Aorta (tissue), 5 donors: ENCODE results near the gene ZNF318. TPM values are rescaled to one million over a fixed set of nuclear protein-coding genes. Genes with fewer than 3 reads are reported as not detected.
"Not testable (repeated sequence)": the region's sequence is repeated elsewhere in the genome, so short reads cannot be mapped to it uniquely, and the experiment has no call there.

Experiments
- ATAC-seq: fragments of 200-7000 bp; cut with Tn5 transposase; one replicate; pipeline ENCODE4 v1.9.1; 2022; ENCODE audit warnings: moderate library complexity; ENCODE audit not compliant: low FRiP score
- DNase-seq, 2 donors: peaks; one replicate each; pipeline ENCODE4 v3.0.0-alpha.2; 2020
- H3K27ac ChIP-seq, 2 donors: one replicate each; pipeline ENCODE4 v1.5.1; 2013; ENCODE audit warnings: low read length in 2 of 2, mild to moderate bottlenecking in 2 of 2, moderate library complexity in 2 of 2, control low read depth in 1 of 2, inconsistent platforms in 1 of 2, low read depth in 1 of 2
- H3K27me3 ChIP-seq, 2 donors: one replicate each; pipeline ENCODE4 v1.6.1; 2013; ENCODE audit warnings: control low read depth in 1 of 2, low read length in 1 of 2, mild to moderate bottlenecking in 1 of 2, moderate library complexity in 1 of 2; ENCODE audit not compliant: insufficient read depth in 2 of 2, control insufficient read depth in 1 of 2
- H3K36me3 ChIP-seq, 2 donors: one replicate each; pipeline ENCODE4 v1.6.1; 2013; ENCODE audit warnings: control low read depth in 1 of 2, low read length in 1 of 2, mild to moderate bottlenecking in 1 of 2; ENCODE audit not compliant: insufficient read depth in 2 of 2, control insufficient read depth in 1 of 2
- H3K4me1 ChIP-seq, 2 donors: one replicate each; pipeline ENCODE4 v1.6.1; 2013; ENCODE audit warnings: low read length in 2 of 2, control low read depth in 1 of 2, mild to moderate bottlenecking in 1 of 2, moderate library complexity in 1 of 2; ENCODE audit not compliant: insufficient read depth in 2 of 2, control insufficient read depth in 1 of 2
- H3K4me3 ChIP-seq, 2 donors: one replicate each; pipeline ENCODE4 v1.5.1; 2013; ENCODE audit warnings: low read length in 2 of 2, control low read depth in 1 of 2, mild to moderate bottlenecking in 1 of 2
- H3K9me3 ChIP-seq: one replicate; pipeline ENCODE4 v1.6.1; 2013; ENCODE audit warnings: mild to moderate bottlenecking, low read length; ENCODE audit not compliant: control insufficient read depth
- WGBS, 2 donors: extraction: QIAGEN DNeasy Blood & Tissue Kit; methylation state at CpG; one replicate each; pipeline ENCODE4 v1.1.7; 2013; 5-methylcytosine and 5-hydroxymethylcytosine counted together
- intact Hi-C, 2 donors: fragments of 100-400 bp; cut with DNase I; formaldehyde crosslinking; loops; one replicate each; pipeline versions ENCODE4 v1.14.2 to v1.15.0; 2022
- polyA plus RNA-seq, 2 donors: library from polyadenylated mRNA; stranded (reverse); fragments of 200-250 nt; gene quantifications; one replicate each; pipeline ENCODE4 v1.2.3, GENCODE V29; 2013
- total RNA-seq, 2 donors: library from RNA; stranded (reverse); fragmentation: NEBNext Ultra II Directional; extraction: Animal tissue kit (Norgen Biotek cat#: 25700); gene quantifications; one replicate each; pipeline ENCODE4 v1.2.1, GENCODE V29; 2021
- donor health status: healthy with polysubstance abuse.
- donor health status: Bipolar disorder and iron deficiency.
- donor health status: DM: no; HTN: no; CAD: no.
- donor health status: DM: no; HTN: no; CAD: no.
- donor health status: DM: yes; HTN: yes; CAD: no.

Gene ZNF318
- total and polyA plus RNA-seq, 4 donors: 2.6 to 21.3 (median 10.7) TPM

GRCh38 chr6:43393133-43393532 is 23.7 kb upstream of the ZNF318 start:
- not testable (repeated sequence) for H3K4me3 ChIP-seq, ATAC-seq, H3K27ac ChIP-seq

GRCh38 chr6:43391440-43392031 is 22.1 kb upstream of the ZNF318 start:
- no peaks in the 10 kb centered on the region for H3K9me3 ChIP-seq
- H3K27me3 ChIP-seq: no peaks in the 10 kb centered on the region
- ATAC-seq: no peak
- H3K4me1 ChIP-seq: no peaks in the 10 kb centered on the region
- WGBS, 2 donors: 54 to 59% methylated on average over 13 of the region's 13 CpGs
- DNase-seq: no peak
- no peak overlapping the region for H3K4me3 ChIP-seq
- intact Hi-C loops: loop anchor here in 1 of 2 donors (10.0 kb wide), 1 partner anchor 113 kb away; no protein-coding TSS in a partner anchor
- no peaks in the 10 kb centered on the region for H3K36me3 ChIP-seq
- H3K27ac ChIP-seq: no peak overlapping the region

More at GRCh38 chr6:43393133-43393532, 23.7 kb upstream of the ZNF318 start:
- H3K36me3 ChIP-seq, DNase-seq, H3K4me1 ChIP-seq, H3K9me3 ChIP-seq, H3K27me3 ChIP-seq: not testable (repeated sequence)
- WGBS, 2 donors: 72 to 77% methylated on average over 11 of the region's 11 CpGs
- intact Hi-C loops: loop anchor here in 1 of 2 donors (10.0 kb wide), 1 partner anchor 112 kb away; no protein-coding TSS in a partner anchor

- intact Hi-C loops: loop anchor here in 1 of 2 donors (10.0 kb wide), 1 partner anchor 114 kb away; no protein-coding TSS in a partner anchor
These were observed 21.4 kb upstream of the ZNF318 start for GRCh38 chr6:43390753-43391439.

GRCh38 chr6:43389730-43390295 is 20.4 kb upstream of the ZNF318 start:
- H3K27ac ChIP-seq: no peak overlapping the region
- no peak for DNase-seq
- intact Hi-C loops: loop anchor here in 1 of 2 donors (10.0 kb wide), 1 partner anchor 115 kb away; no protein-coding TSS in a partner anchor
- H3K9me3 ChIP-seq: no peaks in the 10 kb centered on the region
- H3K36me3 ChIP-seq: no peaks in the 10 kb centered on the region
- no peak overlapping the region for H3K4me3 ChIP-seq
- ATAC-seq: no peak
- H3K27me3 ChIP-seq: no peaks in the 10 kb centered on the region
- whole genome bisulfite sequencing, 2 donors: 90 to 91% methylated on average over 6 of the region's 6 CpGs
- H3K4me1 ChIP-seq: no peaks in the 10 kb centered on the region

More at GRCh38 chr6:43390753-43391439, 21.4 kb upstream of the ZNF318 start:
- not testable (repeated sequence) for H3K36me3 ChIP-seq, DNase-seq, H3K4me1 ChIP-seq, H3K4me3 ChIP-seq, H3K27me3 ChIP-seq, H3K27ac ChIP-seq, H3K9me3 ChIP-seq, ATAC-seq
- 81 to 89% methylated on average over 10 of the region's 10 CpGs for WGBS, 2 donors

GRCh38 chr6:43386492-43386891 is 17.0 kb upstream of the ZNF318 start:
- no peak for DNase-seq
- no peaks in the 10 kb centered on the region for H3K36me3 ChIP-seq
- no peak overlapping the region for H3K4me3 ChIP-seq
- H3K27me3 ChIP-seq: no peaks in the 10 kb centered on the region
- intact Hi-C loops: loop anchor here in 1 of 2 donors (2.0 kb wide), 1 partner anchor 120 kb away; no protein-coding TSS in a partner anchor
- no peaks in the 10 kb centered on the region for H3K9me3 ChIP-seq
- ATAC-seq: no peak
- no peaks in the 10 kb centered on the region for H3K4me1 ChIP-seq
- WGBS, 2 donors: 56 to 57% methylated on average over 1 of the region's 1 CpG
- H3K27ac ChIP-seq: no peak overlapping the region

- 68 to 74% methylated on average over 6 of the region's 6 CpGs for whole genome bisulfite sequencing, 2 donors
- Histone ChIP-seq H3K36me3 (no peaks in the 10 kb centered on the region), H3K27me3 (no peaks in the 10 kb centered on the region), H3K4me1 (no peaks in the 10 kb centered on the region), H3K4me3 (no peak overlapping the region), H3K27ac (no peak overlapping the region), H3K9me3 (no peaks in the 10 kb centered on the region)
- intact Hi-C loops: no loop called here
- no peak for DNase-seq
- no peak for ATAC-seq
These were observed 13.7 kb upstream of the ZNF318 start for GRCh38 chr6:43383021-43383667.

- DNase-seq, intact Hi-C loops, ATAC-seq: not testable (repeated sequence)
These were observed 11.4 kb upstream of the ZNF318 start for GRCh38 chr6:43380858-43381257.

GRCh38 chr6:43378631-43379030 is 9.2 kb upstream of the ZNF318 start:
- intact Hi-C loops: no loop called here
- no peak overlapping the region for H3K27ac ChIP-seq
- ATAC-seq (no peak), DNase-seq (no peak)
- no peak overlapping the region for H3K4me3 ChIP-seq
- H3K27me3 ChIP-seq: no peaks in the 10 kb centered on the region
- H3K36me3 ChIP-seq: no peaks in the 10 kb centered on the region
- H3K9me3 ChIP-seq: no peaks in the 10 kb centered on the region
- WGBS, 2 donors: 63 to 69% methylated on average over 3 of the region's 3 CpGs
- H3K4me1 ChIP-seq: no peaks in the 10 kb centered on the region

More at GRCh38 chr6:43380858-43381257, 11.4 kb upstream of the ZNF318 start:
- not testable (repeated sequence) for H3K36me3 ChIP-seq, H3K27me3 ChIP-seq, H3K4me1 ChIP-seq, H3K4me3 ChIP-seq, H3K9me3 ChIP-seq, H3K27ac ChIP-seq
- WGBS, 2 donors: 86 to 90% methylated on average over 9 of the region's 9 CpGs
